AG10803 (cell line): ENCODE data around the gene UBE2O.

Experiments used
- DNase-seq: peaks from one replicate; pipeline ENCODE4 v3.0.0; 2010; ENCODE audit warnings: low read depth
- H3K4me3 ChIP-seq: 2 replicates; pipeline ENCODE4 v1.5.1; 2011; ENCODE audit warnings: mild to moderate bottlenecking, low read length, control low read depth
- TF ChIP-seq, protein P1 (sequence below): conservative IDR thresholded peaks from 2 replicates; pipeline ENCODE4 v1.5.1; 2011; ENCODE audit warnings: mild to moderate bottlenecking, low read length, control low read depth, inconsistent platforms

UBE2O gene

GRCh38 chr17:76492989-76493501 is 40.1 kb upstream of the UBE2O start:
- H3K4me3 ChIP-seq, result peak overlapping the region; percentile 9
- DNase-seq, result peak; percentile 77
- TF ChIP-seq, protein P1, sequence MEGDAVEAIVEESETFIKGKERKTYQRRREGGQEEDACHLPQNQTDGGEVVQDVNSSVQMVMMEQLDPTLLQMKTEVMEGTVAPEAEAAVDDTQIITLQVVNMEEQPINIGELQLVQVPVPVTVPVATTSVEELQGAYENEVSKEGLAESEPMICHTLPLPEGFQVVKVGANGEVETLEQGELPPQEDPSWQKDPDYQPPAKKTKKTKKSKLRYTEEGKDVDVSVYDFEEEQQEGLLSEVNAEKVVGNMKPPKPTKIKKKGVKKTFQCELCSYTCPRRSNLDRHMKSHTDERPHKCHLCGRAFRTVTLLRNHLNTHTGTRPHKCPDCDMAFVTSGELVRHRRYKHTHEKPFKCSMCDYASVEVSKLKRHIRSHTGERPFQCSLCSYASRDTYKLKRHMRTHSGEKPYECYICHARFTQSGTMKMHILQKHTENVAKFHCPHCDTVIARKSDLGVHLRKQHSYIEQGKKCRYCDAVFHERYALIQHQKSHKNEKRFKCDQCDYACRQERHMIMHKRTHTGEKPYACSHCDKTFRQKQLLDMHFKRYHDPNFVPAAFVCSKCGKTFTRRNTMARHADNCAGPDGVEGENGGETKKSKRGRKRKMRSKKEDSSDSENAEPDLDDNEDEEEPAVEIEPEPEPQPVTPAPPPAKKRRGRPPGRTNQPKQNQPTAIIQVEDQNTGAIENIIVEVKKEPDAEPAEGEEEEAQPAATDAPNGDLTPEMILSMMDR, result no peak

DNA sequence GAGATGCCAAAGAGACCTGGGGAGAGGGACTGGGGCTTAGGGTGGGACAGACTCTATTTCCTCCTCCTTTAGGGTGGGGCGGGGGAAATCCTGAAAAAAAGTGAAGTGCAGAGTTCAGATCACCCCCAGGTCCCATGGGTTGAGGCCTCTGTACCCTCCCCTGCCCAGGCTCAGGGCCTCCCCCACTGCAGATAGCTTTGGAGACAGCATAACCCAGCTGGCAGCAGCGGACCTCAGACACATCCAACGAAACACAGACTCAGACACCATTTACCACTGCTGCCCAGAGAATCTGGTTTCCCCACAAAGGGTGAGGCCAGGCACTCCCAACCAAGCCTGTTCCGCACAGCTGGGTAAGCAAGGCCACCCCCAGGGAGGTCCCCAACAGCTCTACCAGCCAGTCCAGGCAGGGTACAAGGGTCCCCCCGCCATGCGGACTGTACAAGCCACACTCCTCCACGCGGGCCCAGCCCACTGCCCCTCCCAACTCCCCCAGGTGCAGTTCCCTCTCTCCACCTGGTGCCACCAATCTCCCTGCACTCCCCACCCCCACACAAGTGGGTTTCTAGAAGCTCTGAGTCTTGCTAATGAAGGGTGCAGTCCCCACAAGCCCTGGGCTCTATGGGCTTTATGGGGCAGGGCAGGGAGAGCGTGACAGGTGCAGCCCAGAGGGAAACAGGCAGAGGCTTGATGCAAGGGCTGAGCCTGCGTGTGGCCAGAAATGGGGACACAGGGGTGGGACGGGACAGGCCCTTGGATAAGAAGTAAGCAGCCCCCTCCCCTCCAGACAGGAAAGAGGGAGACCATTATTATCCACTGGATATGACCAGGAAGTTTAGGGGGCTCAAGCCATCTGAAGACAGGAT is 39.4 kb upstream of the UBE2O start:
- TF ChIP-seq, protein P1, result no peak
- H3K4me3 ChIP-seq, result no peak overlapping the region
- DNase-seq, result no peak

- no peak for DNase-seq
- H3K4me3 ChIP-seq, result no peak overlapping the region
- TF ChIP-seq, protein P1, result no peak
These were observed 38.5 kb upstream of the UBE2O start for GRCh38 chr17:76491271-76492122.

- DNase-seq, result no peak
- H3K4me3 ChIP-seq, result no peak overlapping the region
- TF ChIP-seq, protein P1, result no peak
These were observed 37.3 kb upstream of the UBE2O start for GRCh38 chr17:76490112-76490710.

- DNase-seq, result no peak
- H3K4me3 ChIP-seq, result no peak overlapping the region
- TF ChIP-seq, protein P1, result no peak
These were observed 34.7 kb upstream of the UBE2O start for GRCh38 chr17:76487451-76488192.

DNA sequence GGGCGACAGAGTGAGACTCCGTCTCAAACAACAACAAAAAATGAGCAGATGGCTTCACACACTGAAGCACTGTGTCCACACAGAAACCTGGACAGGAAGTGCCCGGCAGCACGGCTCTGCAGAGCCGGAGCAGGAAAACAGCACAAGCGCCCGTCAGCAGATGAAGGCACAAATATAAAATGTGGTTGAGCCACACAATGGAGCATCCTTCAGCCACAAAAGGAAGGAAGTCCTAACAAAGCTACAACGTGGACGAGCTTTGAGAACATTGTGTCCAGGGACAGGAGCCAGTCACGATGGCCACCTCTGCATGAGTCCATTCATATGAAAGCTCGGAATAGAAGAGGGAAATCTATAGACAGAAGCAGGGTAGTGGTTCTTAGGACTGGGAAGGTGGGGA is 32.6 kb upstream of the UBE2O start:
- H3K4me3 ChIP-seq, result no peak overlapping the region
- TF ChIP-seq, protein P1, result no peak
- DNase-seq, result no peak
